ENCODE results near the gene CTNS.

The CTNS gene

GRCh38 chr17:3659541-3660111 is 23.1 kb downstream of the CTNS start:
- no peak for FAIRE-seq

GRCh38 chr17:3660311-3660891 is 23.8 kb downstream of the CTNS start:
- no peak for FAIRE-seq

GRCh38 chr17:3663102-3664011 is 26.8 kb downstream of the CTNS start:
- no peak for FAIRE-seq

GRCh38 chr17:3665834-3666233 is 29.3 kb downstream of the CTNS start:
- no peak for FAIRE-seq

- no peak for FAIRE-seq
Observed at GRCh38 chr17:3666516-3666915, 30.0 kb downstream of the CTNS start.

- FAIRE-seq = peak; percentile 46
Observed at GRCh38 chr17:3667366-3668278, 31.1 kb downstream of the CTNS start.

GRCh38 chr17:3668279-3669084 is 31.9 kb downstream of the CTNS start, which contains the start of the genes EMC6 and TAX1BP3:
EMC6 (plus strand) TSS chr17:3668812; CDS start chr17:3669147, 335 bp downstream.
TAX1BP3 (minus strand) TSS chr17:3668578; CDS start chr17:3668526, 52 bp downstream.
- peak; percentile 96 for FAIRE-seq

GRCh38 chr17:3669085-3669347 is 32.5 kb downstream of the CTNS start:
- FAIRE-seq = no peak

GRCh38 chr17:3669548-3669947 is 33.0 kb downstream of the CTNS start:
- FAIRE-seq = no peak

- FAIRE-seq = no peak
Observed at GRCh38 chr17:3672571-3672970, 36.0 kb downstream of the CTNS start.

- FAIRE-seq = no peak
Observed at GRCh38 chr17:3675886-3676285, 39.3 kb downstream of the CTNS start.

- no peak for FAIRE-seq
Observed at GRCh38 chr17:3678095-3678820, 41.7 kb downstream of the CTNS start.

GRCh38 chr17:3678821-3679530 is 42.4 kb downstream of the CTNS start:
- FAIRE-seq = no peak

- FAIRE-seq = no peak
Observed at GRCh38 chr17:3679531-3680126, 43.1 kb downstream of the CTNS start.

GRCh38 chr17:3681057-3681456 is 44.5 kb downstream of the CTNS start:
- no peak for FAIRE-seq

GRCh38 chr17:3681565-3681964 is 45.0 kb downstream of the CTNS start:
- no peak for FAIRE-seq

GRCh38 chr17:3682033-3682432 is 45.5 kb downstream of the CTNS start:
- no peak for FAIRE-seq

- FAIRE-seq = no peak
Observed at GRCh38 chr17:3683054-3683511, 46.5 kb downstream of the CTNS start.

GRCh38 chr17:3685174-3685573 is 48.6 kb downstream of the CTNS start:
- no peak for FAIRE-seq

GRCh38 chr17:3688027-3688553 is 51.5 kb downstream of the CTNS start:
- FAIRE-seq = peak; percentile 57
